C1 segment of cervical spinal cord (tissue), 14 donors: ENCODE measurements around the gene L1CAM.

ENCODE experiments used
- DNase-seq, 14 donors: peaks; one replicate each; lab custom pipeline; 2025; lab: John Stamatoyannopoulos, UW

Gene L1CAM

DNA sequence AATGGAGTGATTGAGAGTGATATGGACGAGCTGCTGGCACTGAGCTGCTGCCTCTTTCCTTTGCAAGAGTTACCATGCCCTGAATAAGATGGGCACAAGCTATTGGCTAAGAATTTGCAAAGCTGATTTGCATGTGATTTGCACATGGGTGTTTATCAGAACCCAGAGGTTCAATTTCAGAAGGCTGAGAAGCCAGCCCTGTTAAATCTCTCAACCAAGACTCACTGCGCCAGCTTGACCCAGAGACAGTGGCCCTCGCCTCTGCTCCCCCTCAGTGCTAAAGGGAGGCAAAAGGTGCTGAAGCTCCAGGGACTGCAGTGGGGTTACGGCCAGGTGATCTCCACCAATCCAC, 39.4 kb upstream of the L1CAM start:
- DNase-seq: no peak

DNA sequence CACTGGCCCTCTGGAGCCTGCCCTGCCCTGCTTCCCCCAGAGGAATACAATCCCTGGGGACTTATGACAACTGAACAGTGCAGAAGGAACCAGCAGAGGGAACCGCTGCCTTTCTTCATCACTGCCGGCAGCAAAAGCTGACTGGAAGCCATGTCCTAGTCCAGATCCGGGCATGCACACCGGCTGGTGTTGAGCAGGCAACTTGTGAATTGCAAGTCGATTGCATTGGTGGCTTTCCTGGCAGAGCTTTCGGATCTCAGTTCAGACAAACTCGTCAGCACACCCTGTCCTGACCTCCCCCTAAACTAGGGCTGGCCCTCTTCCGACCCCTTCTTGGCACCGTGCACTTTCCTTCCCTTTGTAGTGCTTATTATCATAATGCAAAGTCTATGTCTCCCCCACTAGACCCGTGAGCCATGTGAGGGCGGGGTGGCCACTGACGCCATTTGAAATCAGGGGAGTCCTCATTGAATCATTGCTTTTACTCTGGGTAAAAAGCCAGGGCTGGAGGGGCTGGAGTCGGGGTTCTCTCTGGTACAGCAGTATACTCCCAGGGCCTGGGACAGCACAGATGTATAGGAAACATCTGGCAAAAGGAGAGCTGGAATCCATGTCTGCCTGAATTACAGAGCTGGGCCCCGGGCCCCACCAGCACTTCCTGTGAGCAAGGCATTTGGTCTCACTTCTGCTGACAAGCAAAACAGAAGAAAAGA, 38.3 kb upstream of the L1CAM start:
- peak in 1 of 14 donors; percentile 50 for DNase-seq

DNA sequence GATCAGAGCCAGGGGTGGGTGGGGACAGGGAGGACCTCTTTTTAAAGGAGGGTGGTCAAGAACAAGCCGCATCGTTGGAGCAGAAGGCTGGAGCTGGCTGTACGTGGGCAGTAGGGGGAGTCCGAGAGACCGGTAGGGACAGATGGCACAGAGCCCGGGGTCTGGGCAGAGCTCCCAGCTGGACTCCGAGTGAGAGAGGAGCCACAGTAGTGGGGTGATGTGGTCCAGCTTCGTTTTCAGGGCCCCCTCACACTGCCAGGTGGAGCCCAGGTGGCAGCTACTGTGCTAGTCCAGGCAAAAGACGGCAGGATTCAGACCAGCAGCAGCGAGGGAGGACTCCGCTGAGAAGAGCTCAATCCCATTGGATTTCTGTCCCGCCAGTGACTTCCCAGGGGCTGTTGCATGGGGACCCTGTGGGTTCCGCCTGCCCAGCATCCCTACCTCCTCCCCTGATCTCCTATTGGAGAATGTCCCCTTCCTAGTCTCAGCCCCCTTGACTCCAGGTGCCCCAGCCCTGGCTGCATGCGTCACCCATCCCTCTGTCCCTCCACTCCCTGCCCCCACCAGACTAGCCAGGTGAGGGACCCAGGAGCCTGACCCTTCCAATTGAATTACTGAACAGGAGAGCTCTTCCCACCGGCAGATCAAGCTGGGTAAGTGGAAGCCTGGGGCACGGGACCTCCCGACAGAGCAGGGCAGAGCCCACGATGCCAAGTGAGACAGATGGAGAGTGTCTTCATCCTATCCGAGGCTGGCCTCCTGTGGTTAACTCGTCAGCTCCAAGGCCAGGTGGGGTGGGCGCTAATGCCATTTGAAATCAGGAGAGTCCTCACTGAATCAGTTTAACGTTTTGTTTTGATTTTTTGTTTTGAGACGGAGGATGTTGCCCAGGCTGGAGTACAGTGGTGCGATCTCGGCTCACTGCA, 37.2 kb upstream of the L1CAM start:
- DNase-seq: peak in 8 of 14 donors; percentile 20 to 77 (median 43)

DNA sequence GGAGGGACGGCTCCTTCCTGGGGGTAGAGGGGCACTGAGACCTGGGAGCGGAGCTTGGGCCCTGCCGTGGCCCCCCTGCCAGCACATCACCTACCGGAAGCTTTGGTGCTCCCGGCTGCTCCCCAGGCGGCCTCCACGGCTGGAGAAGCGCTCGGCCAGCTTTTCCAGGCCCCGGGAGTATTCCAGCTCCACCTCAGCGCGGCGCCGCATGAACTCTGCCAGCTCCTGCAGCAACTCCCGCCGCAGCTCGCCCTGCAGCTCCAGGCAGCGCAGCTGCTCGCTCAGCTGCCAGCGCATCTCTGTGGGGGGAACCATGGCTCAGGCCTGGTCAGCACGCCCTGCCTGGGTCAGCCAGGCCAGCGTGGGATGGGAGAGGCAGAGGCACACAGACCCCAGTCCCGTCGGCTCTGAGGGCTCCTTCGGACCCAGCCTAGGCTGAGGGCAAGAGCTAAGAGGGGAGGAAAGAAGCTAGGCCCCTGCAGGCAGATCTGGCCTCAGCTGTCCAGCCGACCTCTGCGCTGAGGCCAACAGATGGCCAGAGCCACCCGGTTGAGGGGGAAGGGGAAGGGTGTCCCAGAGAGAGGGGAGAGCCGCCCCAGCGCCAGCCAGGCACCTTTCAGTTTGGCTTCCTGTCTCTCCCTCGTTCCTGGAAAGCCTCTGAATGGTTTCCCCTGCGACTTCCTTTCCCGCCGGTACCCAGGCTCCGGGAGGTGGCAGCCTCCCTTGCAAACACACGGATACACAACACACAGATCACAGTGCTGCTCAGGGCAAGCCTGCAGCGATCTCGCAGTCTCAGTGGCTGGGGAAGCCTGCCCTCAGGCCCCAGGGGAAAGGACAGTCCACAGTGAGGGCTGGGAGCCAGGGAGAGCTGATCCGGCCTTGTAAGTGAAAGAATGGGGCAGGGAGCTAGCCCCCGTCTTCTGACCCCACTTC, 35.8 kb upstream of the L1CAM start:
- DNase-seq: no peak

- DNase-seq: no peak
Measured at GRCh38 chrX:153921070-153921469, 35.1 kb upstream of the L1CAM start.

DNA sequence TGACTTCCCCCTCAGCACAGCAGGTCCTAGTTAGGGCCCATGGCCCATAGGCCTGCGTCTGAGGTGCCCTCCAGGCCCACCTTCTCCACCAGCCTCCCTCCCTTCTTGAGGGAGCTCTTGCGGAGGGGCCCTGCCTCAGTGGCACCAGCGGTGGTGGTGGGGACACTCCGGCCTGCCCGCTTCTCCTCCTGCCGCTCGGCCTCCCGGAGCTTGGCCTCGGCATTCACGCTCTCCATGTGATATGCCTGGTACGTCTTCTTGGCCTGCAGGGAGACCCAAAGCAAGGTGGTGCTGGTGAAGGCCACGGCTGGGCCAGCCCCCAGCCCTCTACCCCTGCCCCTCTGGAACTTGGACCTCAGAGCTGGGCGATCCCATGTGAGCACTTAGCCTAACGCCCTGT, 34.6 kb upstream of the L1CAM start:
- no peak for DNase-seq

GRCh38 chrX:153919281-153919680, 33.3 kb upstream of the L1CAM start:
- no peak for DNase-seq

GRCh38 chrX:153917869-153918268, 31.9 kb upstream of the L1CAM start:
- DNase-seq: no peak

- no peak for DNase-seq
Measured at GRCh38 chrX:153913701-153914100, 27.7 kb upstream of the L1CAM start.

DNA sequence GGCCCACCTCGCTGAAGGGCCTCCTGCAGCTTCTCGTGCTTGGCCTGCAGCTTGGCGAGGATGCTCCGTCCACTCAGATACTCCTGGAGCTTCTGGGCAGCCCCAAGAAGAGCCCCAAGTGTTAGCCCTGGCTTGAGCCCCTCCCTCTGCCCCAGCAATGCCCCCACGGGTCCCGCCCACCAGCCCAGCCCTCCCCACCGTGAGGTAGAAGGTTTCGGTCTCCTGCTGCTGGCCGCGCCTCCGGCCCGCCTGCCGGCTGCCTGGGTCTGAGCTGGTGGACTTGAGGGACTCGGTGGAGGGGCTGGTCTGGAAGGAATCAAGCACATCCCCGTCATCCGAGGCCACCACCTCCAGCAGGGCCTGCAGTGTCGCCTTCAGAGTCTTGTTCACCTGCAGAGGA, 27.2 kb upstream of the L1CAM start:
- DNase-seq: no peak

DNA sequence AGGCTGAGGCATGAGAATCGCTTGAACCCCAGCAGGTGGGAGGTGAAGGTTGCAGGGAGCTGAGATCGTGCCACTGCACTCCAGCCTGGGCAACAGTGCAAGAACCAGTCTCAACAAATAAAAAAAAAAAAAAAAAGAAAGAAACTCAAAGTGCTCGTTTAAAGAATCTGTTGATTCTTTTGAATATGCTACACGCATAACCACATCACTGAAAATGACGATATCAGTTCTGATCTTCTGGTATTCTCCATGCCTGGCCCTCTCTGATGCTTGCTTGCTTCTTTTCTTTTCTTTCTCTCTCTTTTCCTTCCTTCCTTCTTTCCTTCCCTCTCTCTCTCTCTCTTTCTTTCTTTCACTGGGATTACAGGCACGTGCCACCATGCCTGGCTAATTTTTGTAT, 25.8 kb upstream of the L1CAM start:
- no peak for DNase-seq

- no peak for DNase-seq
Measured at GRCh38 chrX:153910446-153910845, 24.5 kb upstream of the L1CAM start.

GRCh38 chrX:153909980-153910360, 24.0 kb upstream of the L1CAM start:
- no peak for DNase-seq

GRCh38 chrX:153909024-153909979, 23.3 kb upstream of the L1CAM start:
- DNase-seq: peak in 1 of 14 donors; percentile 72

DNA sequence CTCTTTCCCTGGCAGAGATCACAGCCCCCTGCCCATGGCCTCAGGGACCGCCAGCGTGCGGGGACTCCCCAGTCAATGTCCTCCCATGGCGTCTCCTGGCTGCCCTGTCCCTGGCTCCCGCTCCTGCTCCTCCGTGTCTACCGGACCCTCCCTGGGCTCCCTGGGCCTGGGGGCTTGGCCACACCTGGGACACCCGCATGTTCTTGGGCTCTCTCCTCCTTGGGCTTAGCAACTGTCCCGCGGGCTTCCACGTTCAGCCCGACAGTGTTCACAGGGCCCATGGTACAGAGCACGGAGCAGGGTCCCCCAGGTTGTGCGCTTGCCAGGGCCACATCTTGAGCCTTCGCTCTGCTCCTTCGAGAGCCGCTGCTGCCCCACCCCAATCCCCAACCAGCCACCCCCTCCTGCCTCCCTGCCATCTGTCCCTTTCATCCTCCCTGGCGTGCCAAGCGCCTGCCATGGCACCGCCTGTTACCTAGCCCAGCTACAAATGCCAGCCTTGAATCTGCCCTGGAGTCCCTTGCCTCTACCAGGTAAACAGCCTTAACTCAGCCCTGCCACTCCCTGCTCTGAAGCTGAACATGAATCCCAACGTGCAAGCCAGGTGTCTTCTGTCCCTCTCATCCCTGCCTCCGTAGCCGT, 22.4 kb upstream of the L1CAM start:
- DNase-seq: peak in 1 of 14 donors; percentile 82

- DNase-seq: no peak
Measured at GRCh38 chrX:153907456-153907855, 21.5 kb upstream of the L1CAM start.

DNA sequence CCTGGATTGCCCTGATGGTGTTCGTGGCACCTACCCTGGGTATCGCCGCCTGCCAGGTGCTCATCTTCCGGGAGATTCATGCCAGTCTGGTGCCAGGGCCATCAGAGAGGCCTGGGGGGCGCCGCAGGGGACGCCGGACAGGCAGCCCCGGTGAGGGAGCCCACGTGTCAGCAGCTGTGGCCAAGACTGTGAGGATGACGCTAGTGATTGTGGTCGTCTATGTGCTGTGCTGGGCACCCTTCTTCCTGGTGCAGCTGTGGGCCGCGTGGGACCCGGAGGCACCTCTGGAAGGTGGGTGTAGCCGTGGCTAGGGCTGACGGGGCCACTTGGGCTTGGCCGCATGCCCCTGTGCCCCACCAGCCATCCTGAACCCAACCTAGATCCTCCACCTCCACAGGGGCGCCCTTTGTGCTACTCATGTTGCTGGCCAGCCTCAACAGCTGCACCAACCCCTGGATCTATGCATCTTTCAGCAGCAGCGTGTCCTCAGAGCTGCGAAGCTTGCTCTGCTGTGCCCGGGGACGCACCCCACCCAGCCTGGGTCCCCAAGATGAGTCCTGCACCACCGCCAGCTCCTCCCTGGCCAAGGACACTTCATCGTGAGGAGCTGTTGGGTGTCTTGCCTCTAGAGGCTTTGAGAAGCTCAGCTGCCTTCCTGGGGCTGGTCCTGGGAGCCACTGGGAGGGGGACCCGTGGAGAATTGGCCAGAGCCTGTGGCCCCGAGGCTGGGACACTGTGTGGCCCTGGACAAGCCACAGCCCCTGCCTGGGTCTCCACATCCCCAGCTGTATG, 20.3 kb upstream of the L1CAM start:
- DNase-seq: no peak

- DNase-seq: peak in 1 of 14 donors; percentile 80
Measured at GRCh38 chrX:153905481-153906095, 19.6 kb upstream of the L1CAM start.
